Measurements from ENCODE around the gene EVC.
"Not testable (repeated sequence)": the region's sequence is repeated elsewhere in the genome, so short reads cannot be mapped to it uniquely, and the experiment has no call there.

The EVC gene

DNA sequence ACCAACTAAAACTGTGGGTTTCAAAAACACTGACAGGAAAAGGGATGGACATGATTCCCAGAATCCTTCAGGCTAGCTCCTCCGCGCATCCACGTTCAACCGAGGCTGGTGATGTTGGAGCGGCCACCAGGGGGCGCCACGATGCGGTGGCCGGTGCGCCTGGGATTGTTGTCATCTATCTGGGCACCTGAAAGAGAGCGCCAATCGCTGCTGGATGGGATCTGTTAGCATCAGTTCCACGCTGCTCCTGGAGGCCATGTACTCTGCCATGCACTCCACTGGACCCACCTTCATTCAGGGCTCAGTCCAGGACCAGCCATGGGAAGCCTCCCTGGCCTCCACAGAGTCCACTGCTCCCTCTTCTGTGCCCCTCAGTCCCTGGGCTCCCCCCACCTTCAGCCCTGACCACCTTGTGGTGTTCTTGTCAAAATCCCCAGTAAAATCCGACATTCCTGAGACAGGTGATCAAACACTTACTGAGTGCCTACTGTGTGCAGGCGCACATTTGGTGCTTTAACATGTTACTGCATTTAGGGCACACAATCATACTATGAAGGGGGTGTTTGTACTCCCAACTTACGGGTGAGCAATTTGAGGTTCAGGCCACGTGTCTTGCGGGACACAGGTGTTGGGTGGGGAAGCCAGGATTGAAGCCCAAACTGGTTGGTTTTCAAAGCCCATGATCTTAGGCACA is 110.8 kb downstream of the EVC start:
- DNase-seq: no peak

DNA sequence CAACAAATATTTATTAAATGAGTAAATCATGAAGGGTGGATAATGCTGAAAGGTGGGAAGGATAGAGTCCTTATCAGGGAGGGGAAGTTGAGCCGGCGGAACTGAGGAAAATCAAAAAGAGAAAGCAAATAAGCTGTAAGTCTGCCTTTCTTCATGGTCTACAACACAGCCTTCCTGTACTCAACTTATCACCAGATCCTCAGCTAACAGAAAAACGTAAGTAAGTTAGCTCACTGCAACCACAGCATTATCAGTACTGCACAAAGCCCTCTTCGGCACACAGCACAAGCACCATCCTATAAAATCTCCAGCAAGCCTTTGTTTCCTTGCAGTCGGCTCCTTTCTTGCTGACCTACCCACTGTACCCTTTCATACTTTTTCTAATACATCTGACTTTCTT is 111.6 kb downstream of the EVC start:
- no peak for DNase-seq

DNA sequence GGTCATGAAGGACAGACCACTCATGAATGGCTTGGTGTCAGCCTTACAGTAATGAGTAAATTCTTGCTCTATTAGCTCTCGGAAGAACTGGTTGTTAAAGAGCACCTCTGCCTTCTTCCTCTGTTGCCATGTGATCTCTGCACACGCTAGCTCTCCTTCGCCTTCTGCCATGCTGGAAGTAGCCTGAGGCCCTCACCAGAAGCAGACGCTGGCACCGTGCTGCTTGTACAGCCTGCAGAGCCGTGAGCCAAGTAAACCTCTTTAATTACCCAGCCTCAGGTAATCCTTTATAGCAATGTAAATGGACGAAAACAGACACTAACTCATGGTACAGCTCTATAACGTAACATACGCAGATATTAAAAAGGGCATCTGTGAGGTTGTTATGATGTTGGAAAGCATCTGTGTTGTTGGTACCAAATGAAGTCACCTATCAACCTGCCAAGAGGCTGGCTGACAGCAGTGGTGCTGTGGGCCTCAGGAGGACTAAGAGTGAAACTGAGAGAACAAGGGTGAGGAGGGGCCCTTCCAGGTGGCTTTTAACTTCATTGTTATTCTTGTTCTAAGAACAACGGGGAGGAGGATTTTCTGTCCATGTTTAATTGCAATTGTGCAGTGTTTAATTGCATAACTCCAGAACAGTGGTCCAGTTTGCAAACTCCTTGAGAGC is 112.7 kb downstream of the EVC start:
- no peak for DNase-seq

DNA sequence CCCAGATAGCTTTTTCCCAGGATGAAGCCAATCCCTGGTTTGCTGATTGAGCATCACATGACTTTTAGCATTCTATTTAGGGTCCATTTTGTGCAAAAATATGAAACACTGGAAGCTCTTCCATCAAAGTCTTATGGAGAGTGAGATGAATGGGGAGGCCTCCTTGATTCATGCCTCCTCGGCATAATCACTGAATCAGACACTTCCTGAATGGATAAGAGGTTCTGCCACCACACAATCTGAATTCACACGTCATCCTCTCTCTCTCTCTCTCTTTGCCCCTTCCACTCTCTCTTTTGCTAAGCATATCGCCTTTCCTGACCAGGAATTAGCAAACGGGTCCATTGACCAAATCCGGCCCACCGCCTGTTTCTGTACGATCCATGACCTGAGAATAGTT is 113.2 kb downstream of the EVC start:
- DNase-seq: no peak

DNA sequence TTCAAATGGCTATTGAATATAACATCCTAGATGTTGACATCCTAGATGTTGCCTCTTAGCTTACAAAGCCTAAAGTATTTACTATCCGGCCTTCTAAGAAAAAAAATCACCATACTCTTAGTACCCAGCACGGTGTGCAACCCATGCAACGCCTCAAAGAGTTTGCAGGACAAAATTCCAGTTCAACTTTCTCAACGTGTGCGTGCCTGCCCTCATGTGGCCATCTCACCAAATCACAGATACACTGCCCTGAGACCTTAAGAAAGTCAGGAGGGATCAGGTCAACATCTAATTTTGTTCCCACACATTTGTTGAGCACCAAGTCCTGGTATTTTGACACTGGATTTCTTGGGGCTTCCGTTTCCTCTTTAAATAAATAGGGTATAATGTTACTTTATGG is 113.6 kb downstream of the EVC start:
- no peak for DNase-seq

DNA sequence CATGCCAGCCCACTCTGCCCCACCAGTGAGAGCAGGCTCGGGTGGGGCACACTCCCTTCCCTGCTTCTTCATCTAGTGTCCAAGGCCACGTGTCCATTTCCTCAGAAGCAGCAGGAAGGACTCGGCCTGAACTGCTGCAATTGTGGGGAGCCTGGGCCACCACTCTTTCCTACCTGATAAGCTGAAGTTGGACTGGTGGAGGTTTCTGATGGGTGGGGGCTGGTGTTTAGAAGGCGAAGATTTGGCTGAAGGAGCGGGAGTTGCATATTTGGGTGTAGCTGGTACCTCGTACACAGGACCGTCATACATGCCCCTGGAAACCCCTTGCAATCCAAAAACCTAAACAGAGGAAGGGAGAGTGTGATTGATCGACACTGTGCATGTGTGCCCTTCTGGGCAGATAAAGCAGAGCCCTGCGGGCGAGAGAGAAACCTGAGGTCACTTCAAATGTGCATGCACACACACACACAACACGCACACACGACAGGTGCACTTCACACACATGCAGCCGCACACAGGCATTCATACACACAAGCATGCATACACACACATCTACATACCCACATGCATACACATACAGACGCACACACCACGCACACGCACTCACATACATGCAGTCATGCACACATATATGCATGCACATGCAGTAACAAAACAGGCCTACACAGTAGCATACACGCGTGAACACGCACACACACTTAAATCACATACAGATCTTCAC is 114.5 kb downstream of the EVC start:
- DNase-seq: no peak

DNA sequence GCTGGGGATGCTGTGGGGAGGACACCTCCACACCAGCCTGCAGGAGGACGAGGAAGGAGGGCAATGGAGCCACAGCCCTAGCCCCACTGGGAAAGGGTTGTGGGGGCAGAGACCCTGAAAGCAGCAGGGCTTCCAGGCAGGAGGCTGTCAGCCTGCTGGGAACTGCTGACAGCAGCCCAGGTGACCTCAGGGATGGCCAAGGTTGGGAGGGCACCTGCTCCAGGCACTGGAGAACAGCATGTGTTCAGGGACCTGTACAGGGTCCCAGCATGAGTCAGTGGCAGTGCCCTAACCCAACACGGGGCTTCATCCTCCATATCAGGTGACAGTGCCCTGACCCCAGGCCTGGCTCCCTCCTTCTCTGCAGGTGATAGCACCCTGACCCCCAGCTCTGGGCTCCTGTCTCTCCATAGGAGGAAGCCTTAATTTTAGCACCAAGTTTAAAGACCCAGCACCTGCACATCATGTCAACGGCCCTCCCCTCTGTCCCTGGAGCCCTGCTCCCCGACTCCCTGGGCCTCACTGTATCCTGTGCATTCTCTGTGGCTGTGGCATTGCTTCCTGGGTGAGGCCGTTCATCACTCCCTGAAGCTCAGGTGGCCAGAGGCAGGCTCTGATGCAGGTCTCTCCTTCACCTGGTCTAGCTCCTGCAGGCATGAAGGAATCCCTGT is 115.6 kb downstream of the EVC start:
- DNase-seq: no peak

DNA sequence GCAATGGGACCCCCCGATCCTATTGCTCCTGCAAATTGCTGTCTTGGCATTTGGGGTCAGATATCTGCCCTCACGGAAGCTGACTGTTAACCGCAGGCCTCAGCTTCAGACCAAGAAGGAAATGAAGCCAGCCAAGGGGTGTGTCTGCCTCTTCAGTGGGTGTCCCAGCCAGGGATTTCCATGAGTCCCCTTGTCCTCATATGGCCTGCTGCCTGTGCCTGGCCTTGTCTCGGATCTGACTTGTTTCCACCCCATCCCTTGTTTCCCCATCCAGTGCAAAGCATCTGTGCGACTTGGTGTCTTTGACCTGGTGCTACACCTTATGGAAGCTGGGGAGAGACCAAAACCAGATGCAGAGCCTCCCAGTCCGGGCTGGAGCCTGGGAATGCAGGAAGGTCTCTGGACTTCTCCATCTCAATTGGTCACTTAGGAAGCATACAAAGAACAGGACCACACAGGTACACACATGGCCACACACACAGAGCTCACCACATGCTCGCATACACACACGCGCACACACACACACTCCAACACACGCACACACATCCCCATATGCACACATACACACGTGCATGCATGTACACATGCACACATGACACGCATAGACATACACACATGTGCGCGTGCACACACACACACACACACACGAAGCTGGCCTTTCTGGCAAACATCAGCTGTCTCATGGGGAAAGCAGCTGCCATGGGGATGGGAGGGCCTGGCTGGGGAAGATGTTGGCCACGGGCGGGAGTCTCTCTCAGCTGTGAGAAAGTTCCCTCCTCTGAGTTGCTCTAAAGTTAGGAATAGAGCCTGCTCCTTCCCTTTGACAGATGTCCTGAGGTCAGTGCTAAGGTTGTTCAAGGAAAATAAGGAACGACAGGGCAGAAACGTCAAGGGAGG is 116.4 kb downstream of the EVC start:
- DNase-seq: no peak

DNA sequence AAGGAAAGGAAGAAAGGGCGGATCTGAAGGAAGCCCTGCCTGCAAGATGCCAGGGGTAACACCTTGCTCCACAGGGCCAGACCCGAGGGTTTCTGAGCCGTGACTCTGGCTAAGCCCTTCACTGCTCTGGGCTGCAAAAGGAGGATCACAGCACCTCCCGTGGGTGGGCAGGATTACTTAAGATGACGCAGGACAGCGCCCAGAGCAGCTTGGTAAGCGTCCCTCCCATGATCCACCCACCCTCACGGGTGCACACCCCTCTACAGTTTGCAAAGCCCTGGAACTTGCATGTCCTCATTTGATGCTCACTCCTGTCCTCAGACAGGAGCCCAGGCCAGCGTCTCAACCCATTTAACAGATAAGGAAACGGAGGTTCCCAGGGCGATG is 117.0 kb downstream of the EVC start:
- no peak for DNase-seq

DNA sequence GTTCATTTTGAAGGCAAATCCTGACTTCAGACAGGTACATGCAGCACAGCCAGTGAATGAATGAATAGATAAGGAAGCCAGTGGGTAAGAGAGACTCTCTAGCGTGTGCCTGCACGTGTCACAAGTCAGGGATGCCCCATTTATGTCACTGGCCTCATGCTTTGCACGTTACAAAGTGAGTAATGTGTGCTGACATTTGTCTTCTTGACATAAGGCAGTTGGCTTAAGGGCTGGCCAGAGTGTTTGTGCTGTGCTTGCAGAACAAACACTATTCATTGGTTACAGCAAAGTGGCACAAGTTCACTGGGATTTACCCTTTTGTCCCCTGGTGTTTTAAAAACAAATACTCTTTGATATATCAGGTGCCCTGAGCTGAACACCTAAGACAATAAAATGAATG is 125.9 kb downstream of the EVC start:
- no peak for DNase-seq

DNA sequence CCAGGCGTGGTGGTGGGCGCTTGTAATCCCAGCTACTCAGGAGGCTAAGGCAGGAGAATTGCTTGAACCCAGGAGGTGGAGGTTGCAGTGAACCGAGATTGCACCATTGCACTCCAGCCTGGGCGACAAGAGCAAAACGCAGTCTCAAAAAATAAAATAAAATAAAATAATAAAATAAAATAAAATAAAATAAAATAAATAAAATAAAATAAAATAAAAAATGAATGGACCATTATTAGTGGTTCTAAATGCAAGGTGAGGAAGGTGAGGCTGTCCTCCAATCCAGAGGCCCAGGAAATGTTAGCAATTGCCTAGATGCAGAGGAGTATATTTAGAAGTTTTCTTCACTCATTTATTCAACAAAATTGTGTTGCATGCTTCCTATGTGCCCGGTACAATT is 126.5 kb downstream of the EVC start:
- DNase-seq: not testable (repeated sequence)

DNA sequence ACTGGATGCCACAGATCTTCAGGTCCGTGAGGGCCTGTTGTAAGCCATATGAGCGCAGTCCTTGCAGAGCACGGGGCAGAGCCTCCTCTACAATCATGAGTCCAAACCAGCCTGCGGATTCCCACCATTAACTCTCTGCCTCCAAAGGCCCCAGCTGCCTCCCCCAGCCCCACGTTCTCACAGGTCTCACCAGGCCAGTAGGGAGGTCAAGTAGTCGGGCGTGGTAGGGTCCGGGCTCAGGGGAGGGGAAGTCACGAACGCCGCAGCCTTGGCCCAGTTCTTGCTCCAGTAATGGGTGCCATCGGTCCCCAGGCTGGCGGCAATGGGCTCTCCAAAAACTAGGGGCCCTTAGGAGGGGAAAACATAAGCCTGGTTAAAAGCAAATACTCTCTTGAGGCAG is 128.3 kb downstream of the EVC start:
- DNase-seq: no peak

DNA sequence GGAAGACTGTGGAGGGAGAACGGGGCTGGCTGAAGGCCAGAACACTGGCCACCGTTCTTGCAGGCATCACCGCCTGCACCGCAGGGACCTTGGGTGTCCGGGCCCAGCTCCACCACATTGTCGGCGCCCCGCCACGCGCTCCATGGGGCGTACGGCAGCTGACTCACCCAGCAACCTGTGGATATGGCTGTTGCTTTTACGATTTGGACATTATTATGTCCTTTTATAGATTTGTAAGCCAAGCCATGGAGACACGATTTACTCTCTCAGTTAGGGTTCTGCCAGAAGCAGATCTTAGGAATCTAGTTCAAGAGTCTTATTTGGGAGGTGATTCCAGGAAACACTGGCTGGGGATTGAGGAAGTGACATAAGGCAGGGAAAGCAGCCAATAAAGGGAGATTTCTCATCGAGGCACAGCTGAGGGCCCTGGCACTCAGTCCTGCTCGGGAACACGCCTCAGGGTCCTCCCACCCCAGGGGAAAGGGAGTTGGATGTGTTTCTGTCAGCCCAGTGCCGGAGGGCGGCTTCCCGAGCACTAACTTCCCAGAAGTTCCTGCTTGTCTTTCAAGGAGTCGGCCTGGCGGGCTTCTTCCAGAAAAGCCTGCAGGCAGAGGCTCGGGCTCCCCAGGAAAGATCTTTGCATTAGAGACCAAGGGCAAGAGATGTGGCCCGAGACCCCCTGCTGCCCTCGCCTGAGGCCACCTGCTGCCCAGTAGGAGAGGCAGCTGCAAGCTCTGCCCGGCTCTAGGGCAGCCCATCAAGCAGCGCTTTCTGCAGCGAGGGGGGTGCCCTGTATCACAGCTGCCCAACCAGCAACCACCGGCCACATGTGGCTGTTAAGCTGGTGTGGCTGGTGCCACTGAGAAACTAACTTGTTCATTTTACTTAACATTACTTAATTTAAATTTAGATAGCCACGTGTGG is 129.0 kb downstream of the EVC start:
- no peak for DNase-seq

DNA sequence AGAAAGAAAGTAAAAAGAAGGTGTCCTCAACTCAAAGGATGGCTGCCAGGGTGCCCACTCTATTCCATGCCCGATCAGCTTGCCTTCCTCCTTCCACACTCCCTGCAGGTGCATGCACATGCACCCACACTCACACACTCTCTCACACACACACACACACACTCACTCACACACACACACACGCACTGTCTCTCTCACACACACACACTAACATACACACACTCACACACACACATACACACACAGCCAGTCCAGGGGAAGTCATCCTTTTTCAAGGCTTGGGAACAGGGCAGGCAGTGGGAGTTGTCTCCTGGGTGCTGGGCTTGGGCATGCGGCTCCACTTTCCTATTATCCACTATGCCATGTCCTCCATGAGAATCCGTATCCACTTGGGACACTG is 131.5 kb downstream of the EVC start:
- no peak for DNase-seq

DNA sequence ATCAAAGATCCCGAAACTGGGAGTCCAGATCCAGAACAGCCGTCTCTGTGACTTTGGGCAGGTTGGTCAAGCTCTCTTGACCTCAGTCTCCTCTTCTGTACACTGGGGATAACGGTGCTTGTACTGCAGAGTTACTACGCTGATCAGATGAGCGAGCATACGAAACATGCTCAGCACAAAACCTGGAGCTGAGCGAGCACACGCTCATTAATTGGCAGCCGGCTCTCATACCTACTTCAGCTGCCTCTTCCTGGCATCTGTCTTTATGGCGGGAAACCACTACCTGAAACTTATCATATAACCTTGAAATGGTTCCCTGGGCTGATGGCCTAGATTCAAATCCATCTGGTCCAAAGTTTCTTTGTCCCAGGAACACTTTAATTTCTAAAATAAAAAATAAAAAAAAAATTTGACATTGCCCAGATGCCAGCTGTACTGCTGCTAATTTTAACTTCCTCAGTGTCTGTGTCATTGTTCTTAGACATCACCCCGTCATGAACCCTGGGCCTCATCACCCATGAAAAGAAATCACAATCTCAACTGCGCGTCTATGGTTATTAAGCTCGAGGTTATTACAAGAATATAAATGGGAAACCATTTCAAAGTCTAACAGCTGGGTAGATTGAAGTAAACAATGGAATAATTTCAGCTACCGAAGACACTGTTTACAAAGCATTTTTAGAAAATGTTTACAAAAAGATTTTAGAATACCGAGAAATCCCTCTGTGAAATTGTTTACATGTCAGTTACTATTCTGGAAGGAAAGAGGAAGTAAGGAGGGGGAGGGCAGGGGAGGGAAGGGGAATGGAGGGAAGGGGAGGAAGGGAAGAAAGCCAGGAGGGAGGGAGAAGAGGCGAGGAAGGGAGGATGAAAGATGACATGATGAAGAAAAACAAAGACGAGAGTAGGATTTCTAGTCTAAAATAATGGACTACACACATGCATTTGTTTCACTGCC is 132.9 kb downstream of the EVC start:
- no peak for DNase-seq

DNA sequence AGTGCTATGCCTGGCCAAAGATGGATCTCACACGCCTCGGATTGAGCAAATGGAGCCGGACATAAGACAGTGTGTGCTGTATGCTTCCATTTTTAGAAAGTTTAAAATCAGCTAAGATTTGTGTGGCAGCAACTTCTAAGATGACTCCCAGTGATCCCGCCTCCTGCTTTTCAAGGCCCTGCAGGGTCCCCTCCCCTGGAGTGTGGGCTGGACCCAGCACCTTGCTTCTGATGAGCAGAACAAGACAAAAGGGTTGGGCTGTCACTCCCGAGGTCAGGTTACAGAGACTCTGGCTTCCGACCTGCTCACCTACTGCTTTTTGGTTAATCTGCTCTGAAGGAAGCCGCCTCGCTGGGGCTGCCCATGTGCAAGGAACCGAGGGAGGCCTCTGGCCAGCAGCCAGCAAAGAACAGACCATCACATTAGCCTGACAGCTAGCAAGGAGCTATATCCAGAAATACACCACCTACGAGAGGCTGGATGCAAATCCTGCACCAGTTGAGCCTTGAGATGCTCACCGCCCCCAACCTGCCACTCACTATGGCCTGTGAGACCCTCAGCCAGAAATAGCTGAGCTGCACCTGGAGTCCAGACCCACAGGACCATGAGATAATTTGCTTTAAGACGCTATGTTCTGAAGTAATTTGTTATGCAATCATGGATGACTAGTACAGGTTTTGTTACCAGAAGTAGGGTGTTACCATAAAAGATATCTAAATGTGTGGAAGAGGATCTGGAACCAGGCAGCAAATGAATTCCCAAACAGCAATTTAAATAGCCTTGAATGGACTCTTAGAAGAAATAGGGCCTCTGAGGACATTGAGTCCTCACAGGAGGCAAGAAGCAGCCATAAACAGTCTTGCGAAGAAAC is 134.3 kb downstream of the EVC start:
- no peak for DNase-seq

DNA sequence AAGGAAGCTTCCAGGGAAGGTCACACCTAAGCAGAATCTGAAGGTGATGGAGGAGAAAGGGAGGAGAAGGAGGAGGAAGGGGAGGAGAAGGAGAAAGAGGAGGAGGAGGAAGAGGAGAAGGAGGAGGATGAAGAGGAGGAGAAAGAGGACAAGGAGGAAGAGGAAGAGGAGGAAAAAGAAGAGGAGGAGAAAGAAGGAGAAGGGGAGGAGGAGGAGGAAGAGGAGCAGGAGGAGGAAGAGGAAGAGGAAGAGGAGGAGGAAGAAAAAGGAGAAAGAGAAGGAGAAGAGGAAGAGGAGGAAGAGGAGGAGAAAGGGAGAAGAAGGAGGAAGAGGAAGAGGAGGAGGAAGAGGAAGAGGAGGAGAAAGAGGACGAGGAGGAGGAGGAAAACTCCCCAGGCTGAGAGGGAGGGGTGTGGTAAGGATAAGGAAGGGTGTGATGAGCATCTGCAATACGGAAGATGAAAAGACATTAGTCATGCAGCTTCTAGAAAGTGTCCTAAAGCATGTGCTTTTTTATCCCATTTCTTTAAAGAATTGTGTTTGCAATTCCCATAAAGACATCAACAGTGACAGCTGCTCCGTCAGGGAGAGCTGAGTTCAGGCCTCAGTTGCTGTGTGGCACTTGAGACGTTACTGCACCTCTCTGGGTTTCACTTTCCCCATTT is 140.8 kb downstream of the EVC start:
- DNase-seq: no peak

DNA sequence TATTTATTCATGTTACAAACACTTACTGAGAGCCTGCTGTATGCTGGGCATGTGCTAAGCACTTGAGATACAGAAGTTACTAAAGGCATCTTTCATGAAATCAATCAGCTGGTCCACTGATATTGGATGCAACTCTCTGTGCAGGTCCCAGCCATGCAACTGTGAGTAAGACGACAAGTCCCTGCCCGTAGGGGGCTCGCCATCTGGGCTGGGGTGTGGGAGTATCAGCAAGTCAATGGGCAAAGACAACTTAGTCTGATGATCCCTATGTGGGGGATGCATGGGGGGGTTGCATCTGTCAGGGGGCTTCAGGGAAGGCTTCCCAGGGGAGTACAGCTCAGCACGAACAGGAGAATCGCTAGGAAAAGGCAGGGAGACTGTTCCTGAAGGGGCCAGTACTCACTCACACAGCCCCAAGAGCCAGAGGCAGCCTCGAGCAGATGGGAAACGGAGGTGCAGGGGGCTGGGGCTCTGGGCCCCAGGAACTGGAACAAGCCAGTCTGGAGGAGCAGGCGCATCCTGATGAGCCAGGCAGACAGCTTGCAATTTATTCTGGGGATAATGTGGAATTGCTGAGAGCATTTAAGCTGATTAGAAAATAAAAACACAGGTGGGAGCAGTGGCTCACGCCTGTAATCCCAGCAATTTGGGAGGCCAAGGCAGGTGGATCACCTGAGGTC is 141.7 kb downstream of the EVC start:
- no peak for DNase-seq
